ENCODE data around the gene NEK2. TPM values are rescaled to one million over a fixed set of nuclear protein-coding genes. Genes with fewer than 3 reads are reported as not detected.

Gene NEK2
- total RNA-seq, 1 donor from 2014 or later: 7.7 TPM

DNA sequence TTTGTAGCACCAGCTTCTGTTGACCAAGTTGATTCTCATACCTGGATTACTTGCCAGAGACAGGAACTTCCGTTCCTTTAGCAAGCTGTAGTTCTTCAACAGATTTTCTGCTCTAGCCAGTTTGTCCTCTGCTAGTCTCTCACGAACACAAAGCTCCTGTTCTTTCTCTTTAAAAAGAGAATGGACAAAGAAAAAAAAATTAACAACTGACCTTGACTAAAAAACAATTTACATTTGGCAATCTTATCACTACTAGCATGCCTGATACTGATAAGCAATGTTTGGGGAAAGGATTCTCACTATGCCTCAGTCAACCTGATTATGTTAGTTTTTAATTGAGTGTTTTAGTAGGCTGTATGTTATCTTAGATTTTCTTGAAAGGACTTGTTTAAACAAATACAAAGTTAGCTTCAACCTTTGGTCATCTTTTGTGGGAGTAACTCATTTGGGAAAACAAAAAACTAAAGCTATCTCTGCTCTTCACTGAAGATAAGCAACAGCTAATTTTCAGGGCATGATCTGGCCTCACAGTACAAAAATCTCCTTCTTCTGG is 8.3 kb downstream of the NEK2 start:
- Mint-ChIP-seq H3K9me3 (no peaks in the 10 kb centered on the region), H3K4me3 (no peak overlapping the region), H3K36me3 (peaks cover 10% of the 10 kb centered on the region), H3K27me3 (ENCODE audit: low read depth) (no peaks in the 10 kb centered on the region), H3K4me1 (peaks cover 6% of the 10 kb centered on the region), H3K27ac (peak overlapping the region; percentile 71)
- DNase-seq (ENCODE audit: low spot score in 2 of 2, unreplicated experiment in 2 of 2): no peak
- TF ChIP-seq, protein P1, sequence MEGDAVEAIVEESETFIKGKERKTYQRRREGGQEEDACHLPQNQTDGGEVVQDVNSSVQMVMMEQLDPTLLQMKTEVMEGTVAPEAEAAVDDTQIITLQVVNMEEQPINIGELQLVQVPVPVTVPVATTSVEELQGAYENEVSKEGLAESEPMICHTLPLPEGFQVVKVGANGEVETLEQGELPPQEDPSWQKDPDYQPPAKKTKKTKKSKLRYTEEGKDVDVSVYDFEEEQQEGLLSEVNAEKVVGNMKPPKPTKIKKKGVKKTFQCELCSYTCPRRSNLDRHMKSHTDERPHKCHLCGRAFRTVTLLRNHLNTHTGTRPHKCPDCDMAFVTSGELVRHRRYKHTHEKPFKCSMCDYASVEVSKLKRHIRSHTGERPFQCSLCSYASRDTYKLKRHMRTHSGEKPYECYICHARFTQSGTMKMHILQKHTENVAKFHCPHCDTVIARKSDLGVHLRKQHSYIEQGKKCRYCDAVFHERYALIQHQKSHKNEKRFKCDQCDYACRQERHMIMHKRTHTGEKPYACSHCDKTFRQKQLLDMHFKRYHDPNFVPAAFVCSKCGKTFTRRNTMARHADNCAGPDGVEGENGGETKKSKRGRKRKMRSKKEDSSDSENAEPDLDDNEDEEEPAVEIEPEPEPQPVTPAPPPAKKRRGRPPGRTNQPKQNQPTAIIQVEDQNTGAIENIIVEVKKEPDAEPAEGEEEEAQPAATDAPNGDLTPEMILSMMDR (IDR thresholded peaks at IDR 0.05; ENCODE audit: unreplicated experiment): no peak

DNA sequence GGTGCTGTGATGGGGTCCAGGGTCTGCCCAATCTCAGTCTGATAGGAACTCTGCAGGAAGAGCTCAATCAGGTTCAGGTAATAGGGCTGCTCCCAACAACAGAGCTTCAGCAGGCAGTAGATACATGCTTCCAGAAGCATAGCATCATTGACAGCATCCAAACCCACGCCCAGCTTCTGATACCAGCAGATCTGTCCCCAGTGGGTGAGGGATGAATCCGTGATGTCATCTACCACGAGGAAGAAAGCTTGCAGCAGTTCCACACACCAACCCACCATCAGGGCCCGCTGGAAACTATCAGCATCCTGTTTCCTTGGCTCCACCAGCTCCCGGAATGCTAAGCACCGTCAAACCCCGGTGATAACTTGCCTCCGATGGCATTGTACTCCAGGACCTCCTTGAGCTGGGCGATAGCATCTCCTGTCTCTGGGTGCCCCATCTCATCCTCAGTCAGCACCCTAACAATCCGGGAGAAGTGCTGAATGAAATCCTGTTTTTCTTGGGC is 14.7 kb downstream of the NEK2 start:
- TF ChIP-seq, protein P1 (IDR thresholded peaks at IDR 0.05; ENCODE audit: unreplicated experiment): no peak
- DNase-seq (ENCODE audit: low spot score in 2 of 2, unreplicated experiment in 2 of 2): no peak
- no peak overlapping the region for H3K27ac Mint-ChIP-seq
- H3K27me3 Mint-ChIP-seq (ENCODE audit: low read depth): no peaks in the 10 kb centered on the region
- no peaks in the 10 kb centered on the region for H3K4me1 Mint-ChIP-seq
- no peak overlapping the region for H3K4me3 Mint-ChIP-seq
- peaks cover 2% of the 10 kb centered on the region for H3K36me3 Mint-ChIP-seq
- H3K9me3 Mint-ChIP-seq: no peaks in the 10 kb centered on the region

DNA sequence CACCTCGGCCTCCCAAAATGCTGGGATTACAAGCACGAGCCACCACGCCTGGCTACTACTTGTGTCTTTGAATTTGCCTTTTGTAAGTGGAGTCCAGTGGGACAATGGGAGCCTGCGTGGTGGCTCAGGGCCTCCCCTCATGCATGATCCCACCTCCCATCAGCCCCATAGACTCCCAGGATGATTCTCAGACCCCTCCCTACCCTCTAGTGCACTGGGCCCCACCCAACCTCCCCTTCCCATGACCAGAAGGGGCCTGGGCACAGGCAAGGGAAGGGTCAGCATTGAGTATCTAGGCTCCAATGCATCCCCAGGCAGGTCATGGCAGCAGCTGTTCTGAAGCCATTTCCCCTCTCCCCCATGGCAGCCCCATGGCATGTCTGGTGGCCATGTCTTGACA is 18.7 kb downstream of the NEK2 start:
- TF ChIP-seq, protein P1 (IDR thresholded peaks at IDR 0.05; ENCODE audit: unreplicated experiment): no peak
- H3K4me1 Mint-ChIP-seq: peaks cover 12% of the 10 kb centered on the region
- H3K27ac Mint-ChIP-seq: no peak overlapping the region
- no peaks in the 10 kb centered on the region for H3K27me3 Mint-ChIP-seq (ENCODE audit: low read depth)
- no peaks in the 10 kb centered on the region for H3K9me3 Mint-ChIP-seq
- DNase-seq (ENCODE audit: low spot score in 2 of 2, unreplicated experiment in 2 of 2): no peak
- H3K4me3 Mint-ChIP-seq: no peak overlapping the region
- no peaks in the 10 kb centered on the region for H3K36me3 Mint-ChIP-seq

DNA sequence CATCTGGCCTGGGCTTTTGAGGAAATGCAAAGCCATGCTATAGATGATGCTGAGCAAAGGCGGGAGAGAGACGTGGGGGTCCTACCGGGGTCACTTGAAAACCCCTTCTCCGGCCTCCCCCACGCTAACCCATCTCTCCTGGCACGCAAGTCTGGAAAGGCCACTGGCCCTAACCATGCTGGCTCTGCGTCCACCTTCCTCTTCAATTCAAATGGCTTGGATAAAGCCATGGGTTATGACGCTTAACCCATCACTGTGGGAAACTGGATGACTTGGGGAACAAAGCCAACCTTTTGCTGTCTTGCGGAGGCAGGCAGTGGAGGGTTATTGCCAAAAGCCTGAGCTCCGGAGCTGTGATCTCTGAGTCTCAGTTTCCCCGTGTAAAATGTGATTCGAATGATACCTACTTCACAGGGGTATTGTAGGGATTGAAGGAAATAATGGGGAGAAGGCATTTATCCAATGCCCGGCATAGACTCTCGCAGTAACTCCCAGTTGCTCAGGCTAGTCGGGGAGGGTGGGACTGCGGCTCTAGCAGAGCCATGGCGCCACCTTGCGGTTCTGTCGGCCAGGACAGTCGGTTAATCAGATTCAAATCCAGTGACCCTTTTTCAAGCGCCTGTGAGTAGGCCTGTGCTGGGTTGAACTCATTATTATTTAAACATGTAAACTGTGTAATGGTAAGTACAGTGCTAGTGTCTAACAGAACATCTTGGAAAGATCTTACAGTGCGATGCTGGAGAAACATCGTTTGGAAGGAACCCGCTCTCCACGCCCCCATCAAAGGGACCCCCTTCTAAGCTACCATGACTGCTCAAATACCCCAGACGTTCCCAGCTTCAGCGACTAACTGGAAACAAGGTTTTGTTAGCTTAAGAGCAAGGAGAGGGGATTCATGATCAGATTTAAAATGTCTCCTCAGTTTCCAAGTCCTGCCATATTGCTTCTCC is 20.3 kb downstream of the NEK2 start:
- no peak overlapping the region for H3K4me3 Mint-ChIP-seq
- H3K9me3 Mint-ChIP-seq: no peaks in the 10 kb centered on the region
- no peak overlapping the region for H3K27ac Mint-ChIP-seq
- TF ChIP-seq, protein P1 (IDR thresholded peaks at IDR 0.05; ENCODE audit: unreplicated experiment): peak; percentile 86
- peaks cover 12% of the 10 kb centered on the region for H3K4me1 Mint-ChIP-seq
- no peaks in the 10 kb centered on the region for H3K36me3 Mint-ChIP-seq
- peak; percentile 85 to 93 for DNase-seq (ENCODE audit: low spot score in 2 of 2, unreplicated experiment in 2 of 2)
- peaks cover 4% of the 10 kb centered on the region for H3K27me3 Mint-ChIP-seq (ENCODE audit: low read depth)

DNA sequence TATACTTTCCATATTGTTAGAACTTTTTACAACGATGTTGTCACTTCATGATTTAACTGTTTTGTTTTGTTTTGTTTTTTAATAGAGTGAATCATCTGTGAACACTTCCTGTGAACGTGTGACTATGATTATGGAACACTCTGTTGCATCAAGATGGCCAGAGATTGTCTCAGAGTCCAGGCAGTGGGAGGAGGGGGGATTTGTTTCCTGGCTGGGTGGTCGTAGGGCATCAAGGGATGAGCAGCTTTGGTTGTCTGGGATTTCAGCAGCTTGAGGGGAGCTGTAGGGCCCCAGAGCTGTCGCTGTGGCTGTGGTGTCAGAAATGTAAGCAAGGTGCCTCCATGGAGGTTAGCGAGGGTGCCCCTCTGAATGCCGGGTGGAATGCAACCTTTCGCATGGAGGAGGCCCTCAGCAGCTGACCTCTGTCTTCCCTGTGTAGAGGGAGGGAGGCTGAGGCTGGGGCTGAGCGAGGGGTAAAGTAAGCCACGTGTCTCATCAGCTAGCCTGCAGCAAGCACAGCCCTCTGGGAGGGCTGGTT is 21.4 kb downstream of the NEK2 start:
- DNase-seq (ENCODE audit: low spot score in 2 of 2, unreplicated experiment in 2 of 2): no peak
- no peak overlapping the region for H3K27ac Mint-ChIP-seq
- peaks cover 12% of the 10 kb centered on the region for H3K4me1 Mint-ChIP-seq

More for the DNA sequence above, 21.4 kb downstream of the NEK2 start:
- TF ChIP-seq, protein P1 (IDR thresholded peaks at IDR 0.05; ENCODE audit: unreplicated experiment): no peak
- Mint-ChIP-seq H3K27me3 (ENCODE audit: low read depth) (peaks cover 4% of the 10 kb centered on the region), H3K4me3 (no peak overlapping the region), H3K36me3 (no peaks in the 10 kb centered on the region), H3K9me3 (no peaks in the 10 kb centered on the region)

Data from mesothelial cell of epicardium (in vitro differentiated cells).